Astrocyte (in vitro differentiated cells and primary cell): ENCODE results near the gene PDE7B. TPM values are rescaled to one million over a fixed set of nuclear protein-coding genes. Genes with fewer than 3 reads are reported as not detected.

ENCODE experiments used
- DNase-seq: peaks from one replicate; pipeline ENCODE4 v3.0.0-alpha.2; 2010; ENCODE audit warnings: low read depth
- FAIRE-seq: peaks from 2 replicates; lab custom pipeline; 2011; peaks lifted over from hg19 to GRCh38; lab: Jason Lieb, UNC
- H2AFZ ChIP-seq: 2 replicates; pipeline ENCODE4 v1.6.0; 2012; ENCODE audit warnings: low read depth, low read length, inconsistent platforms
- H3K27ac ChIP-seq: 2 replicates; pipeline ENCODE4 v1.5.1; 2011; ENCODE audit warnings: low read depth, low read length, inconsistent platforms
- H3K27me3 ChIP-seq: 2 replicates; pipeline ENCODE4 v1.6.0; 2011; ENCODE audit warnings: low read length, inconsistent platforms; ENCODE audit not compliant: insufficient read depth
- H3K36me3 ChIP-seq: 2 replicates; pipeline ENCODE4 v1.5.1; 2011; ENCODE audit warnings: low read length, inconsistent platforms; ENCODE audit not compliant: insufficient read depth
- H3K4me1 ChIP-seq: 2 replicates; pipeline ENCODE4 v1.5.1; 2011; ENCODE audit warnings: low read length, inconsistent platforms; ENCODE audit not compliant: insufficient read depth
- H3K4me2 ChIP-seq: 2 replicates; pipeline ENCODE4 v1.6.0; 2012; ENCODE audit warnings: low read length, inconsistent platforms
- H3K4me3 ChIP-seq: 2 replicates; pipeline ENCODE4 v1.5.1; 2011; ENCODE audit warnings: low read depth, mild to moderate bottlenecking, low read length, inconsistent platforms; ENCODE audit not compliant: insufficient read depth
- H3K79me2 ChIP-seq: 2 replicates; pipeline ENCODE4 v1.6.0; 2012; ENCODE audit warnings: mild to moderate bottlenecking, low read length, inconsistent platforms; ENCODE audit not compliant: insufficient read depth
- H3K9ac ChIP-seq: 2 replicates; pipeline ENCODE4 v1.6.0; 2012; ENCODE audit warnings: mild to moderate bottlenecking, low read length, inconsistent platforms
- H3K9me3 ChIP-seq: 2 replicates; pipeline ENCODE4 v1.5.1; 2012; ENCODE audit warnings: low read depth, mild to moderate bottlenecking, low read length, inconsistent platforms; ENCODE audit not compliant: insufficient read depth
- H4K20me1 ChIP-seq: 2 replicates; pipeline ENCODE4 v1.6.0; 2012; ENCODE audit warnings: low read length, inconsistent platforms; ENCODE audit not compliant: insufficient read depth
- H3K27ac Mint-ChIP-seq: one replicate; pipeline ENCODE4 v1.8.0; 2021; ENCODE audit warnings: mild to moderate bottlenecking, mixed read lengths; ENCODE audit not compliant: unreplicated experiment
- H3K27me3 Mint-ChIP-seq: one replicate; pipeline ENCODE4 v1.8.0; 2021; ENCODE audit warnings: low read depth, mixed read lengths; ENCODE audit not compliant: unreplicated experiment
- H3K36me3 Mint-ChIP-seq: one replicate; pipeline ENCODE4 v1.8.0; 2021; ENCODE audit warnings: low read depth, mixed read lengths; ENCODE audit not compliant: unreplicated experiment
- H3K4me1 Mint-ChIP-seq: one replicate; pipeline ENCODE4 v1.8.0; 2021; ENCODE audit warnings: low read depth, mixed read lengths; ENCODE audit not compliant: unreplicated experiment
- H3K4me3 Mint-ChIP-seq: one replicate; pipeline ENCODE4 v1.8.0; 2021; ENCODE audit warnings: mild to moderate bottlenecking, moderate library complexity, mixed read lengths; ENCODE audit not compliant: unreplicated experiment
- H3K9me3 Mint-ChIP-seq: one replicate; pipeline ENCODE4 v1.8.0; 2021; ENCODE audit warnings: mild to moderate bottlenecking, mixed read lengths; ENCODE audit not compliant: unreplicated experiment
- EZH2 ChIP-seq: IDR thresholded peaks from 2 replicates; pipeline ENCODE4 v1.6.1; 2012; ENCODE audit warnings: mild to moderate bottlenecking, low read length, inconsistent platforms; ENCODE audit not compliant: insufficient read depth
- total RNA-seq: library from RNA; stranded (reverse); gene quantifications from 2 replicates; pipeline ENCODE4 v1.2.1, GENCODE V29; 2021
- TF ChIP-seq, protein P1 (sequence below): IDR thresholded peaks from 2 replicates; pipeline ENCODE4 v1.5.1; 2011; ENCODE audit warnings: low read depth, mild to moderate bottlenecking, inconsistent platforms, low read length, moderate library complexity; ENCODE audit not compliant: insufficient read depth

Gene PDE7B
- total RNA-seq, 1 donor from 2014 or later, result 0.27 TPM

DNA sequence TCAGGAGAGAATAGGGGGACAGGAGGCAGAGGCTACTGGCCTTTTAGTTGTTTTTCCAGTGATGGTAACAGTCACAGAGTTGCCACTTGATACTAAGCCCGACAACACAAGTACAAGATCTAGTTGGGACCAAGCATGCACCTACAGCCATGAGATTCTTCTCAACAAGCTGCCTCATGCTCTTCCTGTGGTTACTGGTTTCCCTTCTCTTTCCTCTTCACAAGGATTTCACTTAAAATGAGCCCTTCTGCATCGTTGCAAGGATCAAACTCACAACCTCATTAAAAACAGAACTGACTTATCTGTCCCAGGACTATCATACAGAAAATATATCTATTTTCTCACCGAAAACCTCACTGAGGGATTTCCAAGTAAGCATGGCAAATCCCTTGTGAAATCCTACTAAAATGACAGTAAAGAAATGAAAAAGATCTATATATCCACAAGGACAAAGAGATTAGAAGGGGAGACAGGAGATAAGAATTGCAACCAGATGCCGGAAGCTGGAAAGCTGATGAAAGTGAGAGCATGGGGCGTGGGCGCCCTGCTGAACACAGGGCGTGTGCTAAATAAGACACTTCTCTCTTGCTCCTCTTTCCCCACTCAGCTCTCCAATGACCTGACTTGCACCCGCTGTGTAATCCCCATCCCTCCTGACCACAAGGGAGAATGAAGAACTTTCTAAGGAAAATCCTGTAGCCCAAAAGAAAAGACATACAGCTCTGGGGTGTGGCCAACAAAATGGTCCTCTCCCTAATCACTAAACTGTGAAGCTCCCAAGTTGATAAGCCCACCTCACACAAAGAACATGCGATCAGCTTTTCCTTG is 385.2 kb downstream of the PDE7B start:
- Histone ChIP-seq H3K36me3 (peaks cover 4% of the 10 kb centered on the region), H4K20me1 (no peaks in the 10 kb centered on the region), H3K4me1 (peaks cover 12% of the 10 kb centered on the region), H3K4me3 (no peak overlapping the region), H3K27me3 (no peaks in the 10 kb centered on the region), H3K9me3 (no peaks in the 10 kb centered on the region), H3K9ac (no peak overlapping the region), H3K79me2 (no peaks in the 10 kb centered on the region), H3K27ac (no peak overlapping the region), H2AFZ (no peak overlapping the region), H3K4me2 (no peak overlapping the region)
- no peak for TF ChIP-seq EZH2
- TF ChIP-seq, protein P1, sequence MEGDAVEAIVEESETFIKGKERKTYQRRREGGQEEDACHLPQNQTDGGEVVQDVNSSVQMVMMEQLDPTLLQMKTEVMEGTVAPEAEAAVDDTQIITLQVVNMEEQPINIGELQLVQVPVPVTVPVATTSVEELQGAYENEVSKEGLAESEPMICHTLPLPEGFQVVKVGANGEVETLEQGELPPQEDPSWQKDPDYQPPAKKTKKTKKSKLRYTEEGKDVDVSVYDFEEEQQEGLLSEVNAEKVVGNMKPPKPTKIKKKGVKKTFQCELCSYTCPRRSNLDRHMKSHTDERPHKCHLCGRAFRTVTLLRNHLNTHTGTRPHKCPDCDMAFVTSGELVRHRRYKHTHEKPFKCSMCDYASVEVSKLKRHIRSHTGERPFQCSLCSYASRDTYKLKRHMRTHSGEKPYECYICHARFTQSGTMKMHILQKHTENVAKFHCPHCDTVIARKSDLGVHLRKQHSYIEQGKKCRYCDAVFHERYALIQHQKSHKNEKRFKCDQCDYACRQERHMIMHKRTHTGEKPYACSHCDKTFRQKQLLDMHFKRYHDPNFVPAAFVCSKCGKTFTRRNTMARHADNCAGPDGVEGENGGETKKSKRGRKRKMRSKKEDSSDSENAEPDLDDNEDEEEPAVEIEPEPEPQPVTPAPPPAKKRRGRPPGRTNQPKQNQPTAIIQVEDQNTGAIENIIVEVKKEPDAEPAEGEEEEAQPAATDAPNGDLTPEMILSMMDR, result no peak
- Mint-ChIP-seq H3K27ac (no peak overlapping the region), H3K4me1 (peaks cover 2% of the 10 kb centered on the region), H3K27me3 (no peaks in the 10 kb centered on the region), H3K4me3 (no peak overlapping the region), H3K36me3 (peaks cover 4% of the 10 kb centered on the region), H3K9me3 (no peaks in the 10 kb centered on the region)
- DNase-seq, result no peak
- FAIRE-seq, result no peak

- no peak overlapping the region for H3K27ac Mint-ChIP-seq
- H3K9me3 ChIP-seq, result no peaks in the 10 kb centered on the region
- H3K36me3 ChIP-seq, result peaks cover 3% of the 10 kb centered on the region
- H3K9me3 Mint-ChIP-seq, result no peaks in the 10 kb centered on the region
- no peaks in the 10 kb centered on the region for H3K36me3 Mint-ChIP-seq
- TF ChIP-seq, protein P1, result no peak
- no peak for TF ChIP-seq EZH2
- no peak for FAIRE-seq
- H3K4me1 ChIP-seq, result no peaks in the 10 kb centered on the region
- H3K9ac ChIP-seq, result no peak overlapping the region
- H3K4me2 ChIP-seq, result no peak overlapping the region
- peaks cover 3% of the 10 kb centered on the region for H3K4me1 Mint-ChIP-seq
- H3K27me3 ChIP-seq, result no peaks in the 10 kb centered on the region
- H3K4me3 Mint-ChIP-seq, result no peak overlapping the region
- peaks cover 5% of the 10 kb centered on the region for H3K79me2 ChIP-seq
- peak; percentile 36 for DNase-seq
- H2AFZ ChIP-seq, result no peak overlapping the region
- H3K27me3 Mint-ChIP-seq, result no peaks in the 10 kb centered on the region
- H3K27ac ChIP-seq, result no peak overlapping the region
- H3K4me3 ChIP-seq, result no peak overlapping the region
- no peaks in the 10 kb centered on the region for H4K20me1 ChIP-seq
Observed at GRCh38 chr6:136244061-136244616, 392.6 kb downstream of the PDE7B start.
